GM12878 (cell line): ENCODE measurements around the gene ARSA. TPM values are rescaled to one million over a fixed set of nuclear protein-coding genes. Genes with fewer than 3 reads are reported as not detected.

Source experiments
- ATAC-seq: fragments of 200-7000 bp; cut with Tn5 transposase; 3 replicates; pipeline ENCODE4 v1.9.1; 2020; ENCODE audit warnings: mild to moderate bottlenecking, moderate library complexity
- BruUV-seq: library from RNA; stranded (reverse); fragments of 400-500 nt; replicated peaks from 2 replicates; lab custom pipeline; 2021; lab: Mats Ljungman, UMichigan
- CTCF ChIA-PET: fragments of 300-600 bp; sonication (Branson Sonifier 250); formaldehyde crosslinking; extraction: SDS; loops from one replicate; lab custom pipeline; 2021; ENCODE audit warnings: inconsistent platforms; lab: Yijun Ruan, JAX
- POLR2A ChIA-PET: fragments of 350-600 bp; formaldehyde crosslinking; extraction: SDS; loops from one replicate; lab custom pipeline; 2021; ENCODE audit warnings: inconsistent platforms; lab: Charles Lee
- RAD21 ChIA-PET: fragments of 300-600 bp; sonication (Branson Sonifier 250); formaldehyde crosslinking; loops from one replicate; lab custom pipeline; 2023; ENCODE audit warnings: antibody characterized with exemption; ENCODE audit not compliant: unreplicated experiment; lab: Charles Lee
- SMC1A ChIA-PET: fragments of 300-600 bp; sonication (Branson Sonifier 250); formaldehyde crosslinking; loops from one replicate; lab custom pipeline; 2023; ENCODE audit not compliant: unreplicated experiment, uncharacterized antibody; lab: Charles Lee
- DNase-seq: peaks from one replicate; pipeline ENCODE4 v3.0.0-alpha.2; 2011; ENCODE audit warnings: low read depth, low spot score
- FAIRE-seq: peaks from 3 replicates; lab custom pipeline; 2011; peaks lifted over from hg19 to GRCh38; lab: Jason Lieb, UNC
- H2AFZ ChIP-seq: 2 replicates; pipeline ENCODE4 v1.6.0; 2011; ENCODE audit warnings: low read depth, low read length, control low read depth; ENCODE audit not compliant: control insufficient read depth
- H3K27ac ChIP-seq: 2 replicates; pipeline ENCODE4 v1.5.1; 2011; ENCODE audit warnings: control low read depth; ENCODE audit not compliant: control insufficient read depth, insufficient read depth
- H3K27me3 ChIP-seq, 2 experiments: replicated peaks in 1 of 2; 2 replicates each; pipeline versions ENCODE4 v1.6.0 to v1.6.1; 2011; ENCODE audit warnings: low read length in 1 of 2; ENCODE audit not compliant: control insufficient read depth in 2 of 2, insufficient read depth in 2 of 2
- H3K36me3 ChIP-seq, 2 experiments: 2 replicates each; pipeline ENCODE4 v1.5.1; 2011; ENCODE audit warnings: low read length in 1 of 2; ENCODE audit not compliant: control insufficient read depth in 2 of 2, insufficient read depth in 2 of 2
- H3K4me1 ChIP-seq: 2 replicates; pipeline ENCODE4 v1.6.1; 2011; ENCODE audit warnings: mild to moderate bottlenecking, low read length, moderate library complexity, mixed read lengths; ENCODE audit not compliant: control insufficient read depth, insufficient read depth
- H3K4me2 ChIP-seq: 2 replicates; pipeline ENCODE4 v1.6.0; 2011; ENCODE audit warnings: control low read depth; ENCODE audit not compliant: control insufficient read depth, insufficient read depth
- H3K4me3 ChIP-seq: fragments of 200-600 bp; sonication (generic); 2 replicates; pipeline ENCODE4 v1.5.1; 2016
- H3K79me2 ChIP-seq: 2 replicates; pipeline ENCODE4 v1.6.0; 2011; ENCODE audit warnings: low read length; ENCODE audit not compliant: control insufficient read depth, insufficient read depth
- H3K9ac ChIP-seq: 2 replicates; pipeline ENCODE4 v1.8.0; 2011; ENCODE audit warnings: low read length, control low read depth, mixed read lengths; ENCODE audit not compliant: control insufficient read depth, insufficient read depth
- H3K9me3 ChIP-seq: replicated peaks from 3 replicates; pipeline ENCODE4 v1.5.1; 2011; ENCODE audit warnings: mild to moderate bottlenecking, low read length; ENCODE audit not compliant: control insufficient read depth, insufficient read depth
- H4K20me1 ChIP-seq: 2 replicates; pipeline ENCODE4 v1.6.0; 2011; ENCODE audit not compliant: control insufficient read depth, insufficient read depth
- BMI1 ChIP-seq: fragments of 450-650 bp; IDR thresholded peaks from 2 replicates; pipeline ENCODE4 v1.6.1; 2016; ENCODE audit warnings: mild to moderate bottlenecking, moderate library complexity, borderline replicate concordance
- HDGF ChIP-seq: fragments of 450-650 bp; IDR thresholded peaks from 2 replicates; pipeline ENCODE4 v1.6.1; 2016; ENCODE audit warnings: antibody characterized with exemption
- POLR2AphosphoS2 ChIP-seq: IDR thresholded peaks from 2 replicates; pipeline ENCODE4 v1.6.1; 2011; ENCODE audit warnings: low read depth, mild to moderate bottlenecking, low read length, improper control_type of control experiment, moderate library complexity
- POU2F2 ChIP-seq: IDR thresholded peaks from 3 replicates; pipeline ENCODE4 v1.6.1; 2011; ENCODE audit warnings: low read depth, mild to moderate bottlenecking, low read length, borderline replicate concordance
- TAF1 ChIP-seq: IDR thresholded peaks from 2 replicates; pipeline ENCODE4 v1.6.1; 2011; ENCODE audit warnings: mild to moderate bottlenecking, low read depth, low read length, borderline replicate concordance
- ZNF687 ChIP-seq: fragments of 450-650 bp; IDR thresholded peaks from 2 replicates; pipeline ENCODE4 v1.6.1; 2017; ENCODE audit warnings: mild to moderate bottlenecking, moderate library complexity
- WGBS: methylation state at CpG from one replicate; pipeline ENCODE4 v1.1.6; 2016; ENCODE audit warnings: low lambda C conversion rate; ENCODE audit not compliant: insufficient replicate concordance, insufficient coverage; ENCODE audit errors: missing lambda C conversion rate; 5-methylcytosine and 5-hydroxymethylcytosine counted together
- in situ Hi-C: fragments of 300-500 bp; cut with MboI; formaldehyde crosslinking; loops from 9 replicates; pipeline ENCODE4 v1.14.3; 2018; ENCODE audit warnings: mixed read lengths
- intact Hi-C: fragments of 100-400 bp; cut with micrococcal nuclease; formaldehyde crosslinking; loops from one replicate; pipeline ENCODE4 v1.14.2; 2022; ENCODE audit not compliant: unreplicated experiment
- polyA plus RNA-seq, 11 experiments: library from polyadenylated mRNA; depleted of rRNA in 4 of 11; unstranded in 6 of 11; stranded (reverse) in 5 of 11; fragments of >200 nt; fragmentation: Nextera tagmentation in 4 of 11; fragmentation: Illumina TruSeq in 1 of 11; extraction: Ambion mirVana in 4 of 11; extraction: Trizol in 1 of 11; gene quantifications; 1 replicate in 1 of 11; 2 replicates in 10 of 11; pipeline versions ENCODE4 v1.2.1 to v1.2.3, GENCODE V29; 2011 to 2016; ENCODE audit warnings: inconsistent platforms in 2 of 11, missing spikeins in 2 of 11, low read depth in 1 of 11
- total RNA-seq, 4 experiments: library from RNA; depleted of rRNA in 3 of 4; stranded (reverse); fragments of >200 nt in 3 of 4; fragmentation: Illumina TruSeq in 1 of 4; extraction: Trizol in 1 of 4; gene quantifications; 2 replicates each; pipeline versions ENCODE4 v1.2.1 to v1.2.3, GENCODE V29; 2013 to 2021
- TF ChIP-seq, protein P1 (sequence below): fragments of 450-650 bp; IDR thresholded peaks from 2 replicates; pipeline ENCODE4 v1.6.1; 2016; ENCODE audit warnings: mild to moderate bottlenecking, moderate library complexity, borderline replicate concordance
- TF ChIP-seq, protein P2 (sequence below): IDR thresholded peaks from 2 replicates; pipeline ENCODE4 v1.6.1; 2011; ENCODE audit warnings: borderline replicate concordance, low read depth, mild to moderate bottlenecking, moderate library complexity, low read length; ENCODE audit not compliant: insufficient read depth, poor library complexity, severe bottlenecking

The ARSA gene
- total and polyA plus RNA-seq, 10 of the 15 experiments (the other 5 are each of a cell fraction or from before 2014, with no cell fraction given): 0.39 to 26.3 (median 9.8) TPM

DNA sequence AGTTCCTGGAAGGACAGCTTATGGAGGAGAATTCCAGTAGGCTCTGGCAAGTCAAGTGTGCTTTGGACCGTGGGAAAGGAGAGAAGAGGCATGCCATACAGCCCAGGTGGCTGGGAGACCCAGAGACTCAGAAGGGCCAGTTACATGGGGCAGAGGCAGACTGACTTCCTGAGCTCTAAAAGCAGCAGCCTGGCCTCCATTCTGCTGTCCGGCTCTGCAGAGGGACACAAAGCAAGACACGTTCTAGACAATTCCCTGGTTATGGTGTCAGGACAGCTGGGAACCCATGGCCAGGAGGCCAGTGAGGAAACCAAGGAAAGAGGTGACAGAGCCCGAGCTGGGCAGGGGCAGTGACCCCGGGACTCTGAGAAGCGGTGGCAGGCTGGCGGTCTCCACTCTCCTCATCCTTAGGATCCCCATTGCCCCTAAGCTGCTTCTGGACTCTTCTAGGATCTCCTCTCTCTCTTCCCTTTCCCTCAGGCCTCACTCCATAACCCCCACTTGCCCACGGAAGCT, 52.5 kb downstream of the ARSA start:
- ChIA-PET SMC1A (no interaction called here), POLR2A (no interaction called here), CTCF (interaction anchor here (1.0 to 2.0 kb wide), 4 partner anchors 10 to 50 kb away, joined by 3 to 7 read pairs (median 4); partner anchors contain the start of gene SYCE3), RAD21 (no interaction called here)
- H2AFZ ChIP-seq: no peak overlapping the region
- BruUV-seq: no TSS peak
- H3K79me2 ChIP-seq: no peaks in the 10 kb centered on the region; the same call in none of the 2 replicates
- no peaks in the 10 kb centered on the region for H4K20me1 ChIP-seq
- DNase-seq: no peak
- 90% methylated on average over 8 of the region's 8 CpGs for WGBS
- no peaks in the 10 kb centered on the region for H3K9me3 ChIP-seq
- ATAC-seq: no peak
- H3K4me2 ChIP-seq: no peak overlapping the region
- no peaks in the 10 kb centered on the region for H3K27me3 ChIP-seq
- FAIRE-seq: no peak
- H3K36me3 ChIP-seq: peaks cover 11 to 16% of the 10 kb centered on the region in 2 experiments; a peak in 3 of 4 replicates
- in situ Hi-C loops (no loop called here), intact Hi-C loops (no loop called here)
- peaks cover 10% of the 10 kb centered on the region for H3K4me1 ChIP-seq
- TF ChIP-seq POU2F2 (no peak), ZNF687 (no peak), HDGF (no peak), BMI1 (no peak), POLR2AphosphoS2 (no peak), TAF1 (no peak)
- TF ChIP-seq, protein P1, sequence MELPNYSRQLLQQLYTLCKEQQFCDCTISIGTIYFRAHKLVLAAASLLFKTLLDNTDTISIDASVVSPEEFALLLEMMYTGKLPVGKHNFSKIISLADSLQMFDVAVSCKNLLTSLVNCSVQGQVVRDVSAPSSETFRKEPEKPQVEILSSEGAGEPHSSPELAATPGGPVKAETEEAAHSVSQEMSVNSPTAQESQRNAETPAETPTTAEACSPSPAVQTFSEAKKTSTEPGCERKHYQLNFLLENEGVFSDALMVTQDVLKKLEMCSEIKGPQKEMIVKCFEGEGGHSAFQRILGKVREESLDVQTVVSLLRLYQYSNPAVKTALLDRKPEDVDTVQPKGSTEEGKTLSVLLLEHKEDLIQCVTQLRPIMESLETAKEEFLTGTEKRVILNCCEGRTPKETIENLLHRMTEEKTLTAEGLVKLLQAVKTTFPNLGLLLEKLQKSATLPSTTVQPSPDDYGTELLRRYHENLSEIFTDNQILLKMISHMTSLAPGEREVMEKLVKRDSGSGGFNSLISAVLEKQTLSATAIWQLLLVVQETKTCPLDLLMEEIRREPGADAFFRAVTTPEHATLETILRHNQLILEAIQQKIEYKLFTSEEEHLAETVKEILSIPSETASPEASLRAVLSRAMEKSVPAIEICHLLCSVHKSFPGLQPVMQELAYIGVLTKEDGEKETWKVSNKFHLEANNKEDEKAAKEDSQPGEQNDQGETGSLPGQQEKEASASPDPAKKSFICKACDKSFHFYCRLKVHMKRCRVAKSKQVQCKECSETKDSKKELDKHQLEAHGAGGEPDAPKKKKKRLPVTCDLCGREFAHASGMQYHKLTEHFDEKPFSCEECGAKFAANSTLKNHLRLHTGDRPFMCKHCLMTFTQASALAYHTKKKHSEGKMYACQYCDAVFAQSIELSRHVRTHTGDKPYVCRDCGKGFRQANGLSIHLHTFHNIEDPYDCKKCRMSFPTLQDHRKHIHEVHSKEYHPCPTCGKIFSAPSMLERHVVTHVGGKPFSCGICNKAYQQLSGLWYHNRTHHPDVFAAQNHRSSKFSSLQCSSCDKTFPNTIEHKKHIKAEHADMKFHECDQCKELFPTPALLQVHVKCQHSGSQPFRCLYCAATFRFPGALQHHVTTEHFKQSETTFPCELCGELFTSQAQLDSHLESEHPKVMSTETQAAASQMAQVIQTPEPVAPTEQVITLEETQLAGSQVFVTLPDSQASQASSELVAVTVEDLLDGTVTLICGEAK: no peak
- TF ChIP-seq, protein P2, sequence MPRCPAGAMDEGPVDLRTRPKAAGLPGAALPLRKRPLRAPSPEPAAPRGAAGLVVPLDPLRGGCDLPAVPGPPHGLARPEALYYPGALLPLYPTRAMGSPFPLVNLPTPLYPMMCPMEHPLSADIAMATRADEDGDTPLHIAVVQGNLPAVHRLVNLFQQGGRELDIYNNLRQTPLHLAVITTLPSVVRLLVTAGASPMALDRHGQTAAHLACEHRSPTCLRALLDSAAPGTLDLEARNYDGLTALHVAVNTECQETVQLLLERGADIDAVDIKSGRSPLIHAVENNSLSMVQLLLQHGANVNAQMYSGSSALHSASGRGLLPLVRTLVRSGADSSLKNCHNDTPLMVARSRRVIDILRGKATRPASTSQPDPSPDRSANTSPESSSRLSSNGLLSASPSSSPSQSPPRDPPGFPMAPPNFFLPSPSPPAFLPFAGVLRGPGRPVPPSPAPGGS: no peak
- no peak overlapping the region for H3K9ac ChIP-seq
- H3K27ac ChIP-seq: no peak overlapping the region
- H3K4me3 ChIP-seq: no peak overlapping the region
